ENCODE measurements around the gene DEGS2.

DEGS2 gene

DNA sequence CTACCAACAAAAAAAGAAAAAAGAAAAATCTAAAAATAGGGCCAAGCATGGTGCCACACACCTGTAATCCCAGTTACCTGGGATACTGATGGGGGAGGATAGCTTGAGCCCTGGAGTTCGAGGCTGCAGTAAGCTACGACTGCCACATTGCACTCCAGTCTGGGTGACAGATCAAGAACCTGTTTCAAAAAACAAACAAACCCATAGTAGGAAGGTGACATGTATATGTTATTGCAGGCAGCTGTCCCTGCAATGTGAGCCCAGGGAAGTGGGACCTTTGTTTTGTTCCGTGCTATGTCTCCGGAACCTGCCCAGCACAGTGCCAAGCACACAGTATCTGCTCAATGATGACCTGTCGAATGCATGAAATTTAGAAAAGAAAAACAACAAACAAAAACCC, 42.3 kb upstream of the DEGS2 start:
- H3K36me3 ChIP-seq (ENCODE audit: control insufficient read depth in 2 of 2, insufficient read depth in 1 of 2, low read length in 2 of 2) = no peaks in the 10 kb centered on the region
- POLR2A ChIA-PET = interaction anchor here (0.7 kb wide), 1 partner anchor 42 kb away, joined by 4 read pairs; the partner anchor contains the start of gene DEGS2
- no peaks in the 10 kb centered on the region for H3K9me3 ChIP-seq (ENCODE audit: control insufficient read depth, insufficient read depth, low read depth, low read length)
- H3K27ac ChIP-seq (ENCODE audit: extremely low read depth, low read depth, low read length) = no peak overlapping the region
- no peak for TF ChIP-seq SETDB1 (IDR thresholded peaks at IDR 0.05; ENCODE audit: insufficient read length, low read length)
- TF ChIP-seq ZNF530 (tag by site-specific recombination; IDR thresholded peaks at IDR 0.05; ENCODE audit: low read depth) = no peak
- no peak for TF ChIP-seq SP3 (tag by site-specific recombination; IDR thresholded peaks at IDR 0.05)
- TF ChIP-seq, protein P1, sequence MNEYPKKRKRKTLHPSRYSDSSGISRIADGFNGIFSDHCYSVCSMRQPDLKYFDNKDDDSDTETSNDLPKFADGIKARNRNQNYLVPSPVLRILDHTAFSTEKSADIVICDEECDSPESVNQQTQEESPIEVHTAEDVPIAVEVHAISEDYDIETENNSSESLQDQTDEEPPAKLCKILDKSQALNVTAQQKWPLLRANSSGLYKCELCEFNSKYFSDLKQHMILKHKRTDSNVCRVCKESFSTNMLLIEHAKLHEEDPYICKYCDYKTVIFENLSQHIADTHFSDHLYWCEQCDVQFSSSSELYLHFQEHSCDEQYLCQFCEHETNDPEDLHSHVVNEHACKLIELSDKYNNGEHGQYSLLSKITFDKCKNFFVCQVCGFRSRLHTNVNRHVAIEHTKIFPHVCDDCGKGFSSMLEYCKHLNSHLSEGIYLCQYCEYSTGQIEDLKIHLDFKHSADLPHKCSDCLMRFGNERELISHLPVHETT (tag by site-specific recombination; IDR thresholded peaks at IDR 0.05) = no peak
- no peak for TF ChIP-seq ZNF670 (tag by site-specific recombination; IDR thresholded peaks at IDR 0.05; ENCODE audit: low read depth)
- TF ChIP-seq ZNF423 (tag by site-specific recombination; IDR thresholded peaks at IDR 0.05) = no peak
- TF ChIP-seq, protein P2, sequence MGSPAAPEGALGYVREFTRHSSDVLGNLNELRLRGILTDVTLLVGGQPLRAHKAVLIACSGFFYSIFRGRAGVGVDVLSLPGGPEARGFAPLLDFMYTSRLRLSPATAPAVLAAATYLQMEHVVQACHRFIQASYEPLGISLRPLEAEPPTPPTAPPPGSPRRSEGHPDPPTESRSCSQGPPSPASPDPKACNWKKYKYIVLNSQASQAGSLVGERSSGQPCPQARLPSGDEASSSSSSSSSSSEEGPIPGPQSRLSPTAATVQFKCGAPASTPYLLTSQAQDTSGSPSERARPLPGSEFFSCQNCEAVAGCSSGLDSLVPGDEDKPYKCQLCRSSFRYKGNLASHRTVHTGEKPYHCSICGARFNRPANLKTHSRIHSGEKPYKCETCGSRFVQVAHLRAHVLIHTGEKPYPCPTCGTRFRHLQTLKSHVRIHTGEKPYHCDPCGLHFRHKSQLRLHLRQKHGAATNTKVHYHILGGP (tag by site-specific recombination; IDR thresholded peaks at IDR 0.05) = no peak
- TF ChIP-seq ZNF791 (tag by site-specific recombination; IDR thresholded peaks at IDR 0.05) = no peak
- TF ChIP-seq ZBTB20 (tag by site-specific recombination; IDR thresholded peaks at IDR 0.05) = no peak
- TF ChIP-seq, protein P3, sequence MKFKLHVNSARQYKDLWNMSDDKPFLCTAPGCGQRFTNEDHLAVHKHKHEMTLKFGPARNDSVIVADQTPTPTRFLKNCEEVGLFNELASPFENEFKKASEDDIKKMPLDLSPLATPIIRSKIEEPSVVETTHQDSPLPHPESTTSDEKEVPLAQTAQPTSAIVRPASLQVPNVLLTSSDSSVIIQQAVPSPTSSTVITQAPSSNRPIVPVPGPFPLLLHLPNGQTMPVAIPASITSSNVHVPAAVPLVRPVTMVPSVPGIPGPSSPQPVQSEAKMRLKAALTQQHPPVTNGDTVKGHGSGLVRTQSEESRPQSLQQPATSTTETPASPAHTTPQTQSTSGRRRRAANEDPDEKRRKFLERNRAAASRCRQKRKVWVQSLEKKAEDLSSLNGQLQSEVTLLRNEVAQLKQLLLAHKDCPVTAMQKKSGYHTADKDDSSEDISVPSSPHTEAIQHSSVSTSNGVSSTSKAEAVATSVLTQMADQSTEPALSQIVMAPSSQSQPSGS (tag by site-specific recombination; IDR thresholded peaks at IDR 0.05; ENCODE audit: low read depth) = no peak
- no peak for TF ChIP-seq ZNF707 (tag by site-specific recombination; IDR thresholded peaks at IDR 0.05)
- no peak for TF ChIP-seq ZNF366 (tag by site-specific recombination; conservative IDR thresholded peaks at IDR 0.05)
- TF ChIP-seq, protein P4, sequence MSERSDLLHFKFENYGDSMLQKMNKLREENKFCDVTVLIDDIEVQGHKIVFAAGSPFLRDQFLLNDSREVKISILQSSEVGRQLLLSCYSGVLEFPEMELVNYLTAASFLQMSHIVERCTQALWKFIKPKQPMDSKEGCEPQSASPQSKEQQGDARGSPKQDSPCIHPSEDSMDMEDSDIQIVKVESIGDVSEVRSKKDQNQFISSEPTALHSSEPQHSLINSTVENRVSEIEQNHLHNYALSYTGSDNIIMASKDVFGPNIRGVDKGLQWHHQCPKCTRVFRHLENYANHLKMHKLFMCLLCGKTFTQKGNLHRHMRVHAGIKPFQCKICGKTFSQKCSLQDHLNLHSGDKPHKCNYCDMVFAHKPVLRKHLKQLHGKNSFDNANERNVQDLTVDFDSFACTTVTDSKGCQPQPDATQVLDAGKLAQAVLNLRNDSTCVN (tag by site-specific recombination; optimal IDR thresholded peaks at IDR 0.05) = no peak
- TF ChIP-seq KLF8 (tag by site-specific recombination; IDR thresholded peaks at IDR 0.05) = no peak
- no peak for TF ChIP-seq ZNF76 (tag by site-specific recombination; IDR thresholded peaks at IDR 0.05; ENCODE audit: borderline replicate concordance, low read depth)
- no peak for TF ChIP-seq ZNF837 (tag by site-specific recombination; IDR thresholded peaks at IDR 0.05)
- TF ChIP-seq, protein P5, sequence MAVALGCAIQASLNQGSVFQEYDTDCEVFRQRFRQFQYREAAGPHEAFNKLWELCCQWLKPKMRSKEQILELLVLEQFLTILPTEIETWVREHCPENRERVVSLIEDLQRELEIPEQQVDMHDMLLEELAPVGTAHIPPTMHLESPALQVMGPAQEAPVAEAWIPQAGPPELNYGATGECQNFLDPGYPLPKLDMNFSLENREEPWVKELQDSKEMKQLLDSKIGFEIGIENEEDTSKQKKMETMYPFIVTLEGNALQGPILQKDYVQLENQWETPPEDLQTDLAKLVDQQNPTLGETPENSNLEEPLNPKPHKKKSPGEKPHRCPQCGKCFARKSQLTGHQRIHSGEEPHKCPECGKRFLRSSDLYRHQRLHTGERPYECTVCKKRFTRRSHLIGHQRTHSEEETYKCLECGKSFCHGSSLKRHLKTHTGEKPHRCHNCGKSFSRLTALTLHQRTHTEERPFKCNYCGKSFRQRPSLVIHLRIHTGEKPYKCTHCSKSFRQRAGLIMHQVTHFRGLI (tag by site-specific recombination; IDR thresholded peaks at IDR 0.05) = no peak
- TF ChIP-seq ZFHX2 (tag by site-specific recombination; conservative IDR thresholded peaks at IDR 0.05) = no peak
- no peak for TF ChIP-seq ZNF266 (tag by site-specific recombination; IDR thresholded peaks at IDR 0.05; ENCODE audit: low read depth)
- no peak for TF ChIP-seq ZNF785 (tag by site-specific recombination; IDR thresholded peaks at IDR 0.05)
- no peaks in the 10 kb centered on the region for H3K4me1 ChIP-seq (ENCODE audit: control insufficient read depth, insufficient read depth, low read length)
- H3K4me3 ChIP-seq (ENCODE audit: low read depth, low read length) = no peak overlapping the region
- CTCF ChIA-PET = no interaction called here

Data from HEK293 (cell line).